Neural progenitor cell (in vitro differentiated cells): ENCODE results near the gene SNX30. TPM values are rescaled to one million over a fixed set of nuclear protein-coding genes. Genes with fewer than 3 reads are reported as not detected.
A peak's percentile ranks its signal among the peaks of the same experiment; 100 is the strongest.

ENCODE experiments used
- DNase-seq: peaks from one replicate; pipeline ENCODE4 v3.0.0-alpha.2; 2016; ENCODE audit warnings: low spot score
- H2AFZ ChIP-seq: fragments of 200-600 bp; sonication (generic); replicated peaks from 2 replicates; pipeline ENCODE4 v1.6.1; 2016; ENCODE audit warnings: antibody characterized with exemption
- H3F3A ChIP-seq: fragments of 200-600 bp; sonication (generic); 2 replicates; pipeline ENCODE4 v1.6.1; 2016; ENCODE audit warnings: antibody characterized with exemption, low read depth
- H3K27ac ChIP-seq: fragments of 200-600 bp; sonication (generic); 2 replicates; pipeline ENCODE4 v1.5.1; 2016; ENCODE audit warnings: mild to moderate bottlenecking
- H3K27me3 ChIP-seq: fragments of 200-600 bp; sonication (generic); 2 replicates; pipeline ENCODE4 v1.6.1; 2016; ENCODE audit warnings: mild to moderate bottlenecking, moderate library complexity
- H3K36me3 ChIP-seq: fragments of 200-600 bp; sonication (generic); 2 replicates; pipeline ENCODE4 v1.5.1; 2016
- H3K4me1 ChIP-seq: fragments of 200-600 bp; sonication (generic); 2 replicates; pipeline ENCODE4 v1.6.1; 2016; ENCODE audit warnings: mixed run types
- H3K4me2 ChIP-seq: fragments of 200-600 bp; sonication (generic); 2 replicates; pipeline ENCODE4 v1.6.1; 2016
- H3K4me3 ChIP-seq: fragments of 200-600 bp; sonication (generic); 2 replicates; pipeline ENCODE4 v1.5.1; 2016
- H3K79me2 ChIP-seq: fragments of 200-600 bp; sonication (generic); 2 replicates; pipeline ENCODE4 v1.6.1; 2016; ENCODE audit warnings: low read depth
- H3K9ac ChIP-seq: fragments of 200-600 bp; sonication (generic); 2 replicates; pipeline ENCODE4 v1.6.1; 2016
- H3K9me3 ChIP-seq: fragments of 200-600 bp; sonication (generic); 2 replicates; pipeline ENCODE4 v1.5.1; 2016; ENCODE audit warnings: low read depth
- H4K20me1 ChIP-seq: fragments of 200-600 bp; sonication (generic); 2 replicates; pipeline ENCODE4 v1.6.1; 2016; ENCODE audit warnings: low read depth
- H3K27ac Mint-ChIP-seq: 3 replicates; pipeline ENCODE4 v1.8.0; 2021; ENCODE audit warnings: mixed read lengths
- H3K27me3 Mint-ChIP-seq: 2 replicates; pipeline ENCODE4 v1.8.0; 2022; ENCODE audit warnings: low read depth, mild to moderate bottlenecking, inconsistent platforms, moderate library complexity, mixed read lengths; ENCODE audit not compliant: insufficient read depth
- H3K36me3 Mint-ChIP-seq: 3 replicates; pipeline ENCODE4 v1.8.0; 2021; ENCODE audit warnings: mixed read lengths
- H3K4me1 Mint-ChIP-seq: 3 replicates; pipeline ENCODE4 v1.8.0; 2021; ENCODE audit warnings: mixed read lengths
- H3K4me3 Mint-ChIP-seq: 3 replicates; pipeline ENCODE4 v1.8.0; 2021; ENCODE audit warnings: mild to moderate bottlenecking, moderate library complexity, mixed read lengths
- H3K9me3 Mint-ChIP-seq: 3 replicates; pipeline ENCODE4 v1.8.0; 2020; ENCODE audit warnings: mixed read lengths
- EZH2 ChIP-seq: fragments of 200-600 bp; sonication (generic); IDR thresholded peaks from 2 replicates; pipeline ENCODE4 v1.6.1; 2017; ENCODE audit warnings: antibody characterized with exemption, mild to moderate bottlenecking, moderate library complexity
- EZH2phosphoT487 ChIP-seq: fragments of 200-600 bp; sonication (generic); IDR thresholded peaks from 2 replicates; pipeline ENCODE4 v1.6.1; 2017; ENCODE audit warnings: antibody characterized with exemption
- total RNA-seq: library from RNA; depleted of rRNA; stranded (reverse); fragments of >200 nt; gene quantifications from 2 replicates; pipeline ENCODE4 v1.2.3, GENCODE V29; 2015; ENCODE audit warnings: low replicate concordance
- TF ChIP-seq, protein P1 (sequence below): fragments of 200-600 bp; sonication (generic); IDR thresholded peaks from 2 replicates; pipeline ENCODE4 v1.5.1; 2017; ENCODE audit warnings: antibody characterized with exemption, mild to moderate bottlenecking

Gene SNX30
- total RNA-seq, 1 donor from 2014 or later: 19.9 TPM

DNA sequence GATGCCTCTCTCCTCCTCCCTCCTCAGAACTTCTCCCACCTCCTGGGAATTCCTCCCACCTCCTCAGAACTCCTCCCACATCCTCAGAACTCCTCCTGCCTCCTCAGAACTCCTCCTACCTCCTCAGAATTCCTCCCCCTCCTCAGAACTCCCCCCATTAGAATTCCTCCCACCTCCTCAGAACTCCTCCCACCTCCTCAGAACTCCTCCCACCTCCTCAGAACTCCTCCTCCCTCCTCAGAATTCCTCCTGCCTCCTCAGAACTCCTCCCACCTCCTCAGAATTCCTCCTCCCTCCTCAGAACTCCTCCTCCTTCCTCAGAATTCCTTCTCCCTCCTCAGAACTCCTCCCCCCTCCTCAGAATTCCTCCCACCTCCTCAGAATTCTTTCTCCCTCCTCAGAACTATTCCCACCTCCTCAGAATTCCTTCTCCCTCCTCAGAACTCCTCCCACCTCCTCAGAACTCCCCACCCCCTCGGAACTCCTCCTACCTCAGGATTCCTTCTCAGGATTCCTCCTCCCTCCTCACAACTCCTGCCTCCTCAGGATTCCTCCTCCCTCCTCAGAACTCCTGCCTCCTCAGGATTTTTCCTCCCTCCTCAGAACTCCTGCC, 116.2 kb downstream of the SNX30 start:
- Histone ChIP-seq H3K36me3 (no peaks in the 10 kb centered on the region), H3K27ac (no peak overlapping the region), H3K4me3 (no peak overlapping the region), H3K4me1 (peaks cover 15% of the 10 kb centered on the region), H3K4me2 (no peak overlapping the region), H3K9ac (no peak overlapping the region), H4K20me1 (no peaks in the 10 kb centered on the region), H3K27me3 (no peaks in the 10 kb centered on the region), H3K79me2 (no peaks in the 10 kb centered on the region), H2AFZ (no peak overlapping the region), H3K9me3 (no peaks in the 10 kb centered on the region), H3F3A (no peaks in the 10 kb centered on the region)
- TF ChIP-seq, protein P1, sequence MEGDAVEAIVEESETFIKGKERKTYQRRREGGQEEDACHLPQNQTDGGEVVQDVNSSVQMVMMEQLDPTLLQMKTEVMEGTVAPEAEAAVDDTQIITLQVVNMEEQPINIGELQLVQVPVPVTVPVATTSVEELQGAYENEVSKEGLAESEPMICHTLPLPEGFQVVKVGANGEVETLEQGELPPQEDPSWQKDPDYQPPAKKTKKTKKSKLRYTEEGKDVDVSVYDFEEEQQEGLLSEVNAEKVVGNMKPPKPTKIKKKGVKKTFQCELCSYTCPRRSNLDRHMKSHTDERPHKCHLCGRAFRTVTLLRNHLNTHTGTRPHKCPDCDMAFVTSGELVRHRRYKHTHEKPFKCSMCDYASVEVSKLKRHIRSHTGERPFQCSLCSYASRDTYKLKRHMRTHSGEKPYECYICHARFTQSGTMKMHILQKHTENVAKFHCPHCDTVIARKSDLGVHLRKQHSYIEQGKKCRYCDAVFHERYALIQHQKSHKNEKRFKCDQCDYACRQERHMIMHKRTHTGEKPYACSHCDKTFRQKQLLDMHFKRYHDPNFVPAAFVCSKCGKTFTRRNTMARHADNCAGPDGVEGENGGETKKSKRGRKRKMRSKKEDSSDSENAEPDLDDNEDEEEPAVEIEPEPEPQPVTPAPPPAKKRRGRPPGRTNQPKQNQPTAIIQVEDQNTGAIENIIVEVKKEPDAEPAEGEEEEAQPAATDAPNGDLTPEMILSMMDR: no peak
- TF ChIP-seq EZH2: no peak
- TF ChIP-seq EZH2phosphoT487: no peak
- Mint-ChIP-seq H3K9me3 (peaks cover 5% of the 10 kb centered on the region), H3K27ac (no peak overlapping the region), H3K27me3 (no peaks in the 10 kb centered on the region), H3K4me3 (no peak overlapping the region), H3K36me3 (peaks cover 22% of the 10 kb centered on the region), H3K4me1 (peaks cover 24% of the 10 kb centered on the region)
- peak; percentile 35 for DNase-seq

DNA sequence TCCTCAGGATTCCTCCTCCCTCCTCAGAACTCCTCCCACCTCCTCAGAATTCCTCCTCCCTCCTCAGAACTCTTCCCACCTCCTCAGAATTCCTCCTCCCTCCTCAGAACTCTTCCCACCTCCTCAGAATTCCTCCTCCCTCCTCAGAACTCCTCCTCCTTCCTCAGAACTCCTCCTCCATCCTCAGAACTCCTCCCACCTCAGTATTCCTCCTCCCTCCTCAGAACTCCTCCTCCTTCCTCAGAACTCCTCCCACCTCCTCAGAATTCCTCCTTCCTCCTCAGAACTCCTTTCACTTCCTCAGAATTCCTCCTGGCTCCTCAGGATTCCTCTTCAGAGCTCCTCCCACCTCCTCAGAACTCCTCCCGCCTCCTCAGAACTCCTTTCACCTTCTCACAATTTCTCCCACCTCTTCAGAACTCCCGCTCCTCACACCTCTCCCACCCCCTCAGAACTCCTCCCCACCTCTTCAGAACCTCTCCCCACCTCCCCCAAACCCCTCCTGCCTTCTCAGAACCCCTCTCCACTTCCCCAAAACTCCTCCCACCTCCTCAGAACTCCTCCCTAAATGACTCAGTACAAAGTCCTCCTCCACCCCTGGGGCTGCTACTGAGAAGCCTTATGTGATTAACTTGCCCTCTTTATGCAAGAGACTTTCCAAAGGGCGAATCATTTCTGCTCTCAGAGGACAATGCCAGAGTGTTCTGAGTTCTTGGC, 116.9 kb downstream of the SNX30 start:
- peaks cover 26% of the 10 kb centered on the region for H3K36me3 Mint-ChIP-seq
- H3K9me3 Mint-ChIP-seq: peaks cover 5% of the 10 kb centered on the region
- peaks cover 28% of the 10 kb centered on the region for H3K4me1 Mint-ChIP-seq
- no peaks in the 10 kb centered on the region for H3K36me3 ChIP-seq
- no peaks in the 10 kb centered on the region for H4K20me1 ChIP-seq
- TF ChIP-seq EZH2phosphoT487 (no peak), EZH2 (no peak)
- TF ChIP-seq, protein P1: no peak
- H3K27me3 ChIP-seq: no peaks in the 10 kb centered on the region
- H3K4me2 ChIP-seq: no peak overlapping the region
- H3K9ac ChIP-seq: no peak overlapping the region
- H3K4me1 ChIP-seq: peaks cover 15% of the 10 kb centered on the region
- no peaks in the 10 kb centered on the region for H3F3A ChIP-seq
- no peak overlapping the region for H2AFZ ChIP-seq
- no peak overlapping the region for H3K4me3 ChIP-seq
- H3K27me3 Mint-ChIP-seq: no peaks in the 10 kb centered on the region
- peak overlapping the region; percentile 27 for H3K4me3 Mint-ChIP-seq
- no peak overlapping the region for H3K27ac ChIP-seq
- peak; percentile 14 for DNase-seq
- H3K79me2 ChIP-seq: no peaks in the 10 kb centered on the region
- no peaks in the 10 kb centered on the region for H3K9me3 ChIP-seq
- H3K27ac Mint-ChIP-seq: peak overlapping the region; percentile 44

DNA sequence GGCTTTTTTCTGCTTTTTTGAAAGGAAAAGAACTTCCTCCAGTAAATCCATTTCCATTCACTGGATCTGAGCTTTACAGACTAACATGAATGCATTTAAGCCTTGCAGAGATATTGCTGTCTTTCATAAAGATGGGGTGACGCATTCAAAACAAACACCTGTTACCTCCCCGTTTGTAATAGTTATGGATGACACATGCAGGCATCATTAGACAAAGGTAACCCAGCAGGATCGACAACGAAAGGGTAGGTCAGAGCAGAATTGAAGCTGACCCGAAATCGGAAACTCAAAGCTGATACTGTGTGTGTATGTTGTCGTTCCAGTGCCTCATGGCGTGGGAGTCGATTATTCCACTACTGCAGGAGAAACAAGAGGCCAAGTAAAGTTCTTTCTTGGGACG, 117.9 kb downstream of the SNX30 start:
- Histone ChIP-seq H3K9ac (no peak overlapping the region), H3F3A (no peaks in the 10 kb centered on the region), H3K79me2 (no peaks in the 10 kb centered on the region), H4K20me1 (no peaks in the 10 kb centered on the region), H3K9me3 (no peaks in the 10 kb centered on the region), H2AFZ (no peak overlapping the region), H3K36me3 (no peaks in the 10 kb centered on the region), H3K27ac (no peak overlapping the region), H3K4me1 (peaks cover 15% of the 10 kb centered on the region), H3K27me3 (no peaks in the 10 kb centered on the region), H3K4me2 (no peak overlapping the region), H3K4me3 (no peak overlapping the region)
- no peak overlapping the region for H3K4me3 Mint-ChIP-seq
- peaks cover 5% of the 10 kb centered on the region for H3K9me3 Mint-ChIP-seq
- H3K4me1 Mint-ChIP-seq: peaks cover 28% of the 10 kb centered on the region
- no peaks in the 10 kb centered on the region for H3K27me3 Mint-ChIP-seq
- no peak overlapping the region for H3K27ac Mint-ChIP-seq
- TF ChIP-seq EZH2 (no peak), EZH2phosphoT487 (no peak)
- TF ChIP-seq, protein P1: no peak
- H3K36me3 Mint-ChIP-seq: peaks cover 28% of the 10 kb centered on the region
- DNase-seq: no peak
